ENCODE data around the gene SLC25A29. TPM values are rescaled to one million over a fixed set of nuclear protein-coding genes. Genes with fewer than 3 reads are reported as not detected.
A peak's percentile ranks its signal among the peaks of the same experiment; 100 is the strongest.
"Not testable (repeated sequence)": the region's sequence is repeated elsewhere in the genome, so short reads cannot be mapped to it uniquely, and the experiment has no call there.

The SLC25A29 gene
- total and polyA plus RNA-seq, 8 donors, result 10.6 to 85.2 (median 22.5) TPM

DNA sequence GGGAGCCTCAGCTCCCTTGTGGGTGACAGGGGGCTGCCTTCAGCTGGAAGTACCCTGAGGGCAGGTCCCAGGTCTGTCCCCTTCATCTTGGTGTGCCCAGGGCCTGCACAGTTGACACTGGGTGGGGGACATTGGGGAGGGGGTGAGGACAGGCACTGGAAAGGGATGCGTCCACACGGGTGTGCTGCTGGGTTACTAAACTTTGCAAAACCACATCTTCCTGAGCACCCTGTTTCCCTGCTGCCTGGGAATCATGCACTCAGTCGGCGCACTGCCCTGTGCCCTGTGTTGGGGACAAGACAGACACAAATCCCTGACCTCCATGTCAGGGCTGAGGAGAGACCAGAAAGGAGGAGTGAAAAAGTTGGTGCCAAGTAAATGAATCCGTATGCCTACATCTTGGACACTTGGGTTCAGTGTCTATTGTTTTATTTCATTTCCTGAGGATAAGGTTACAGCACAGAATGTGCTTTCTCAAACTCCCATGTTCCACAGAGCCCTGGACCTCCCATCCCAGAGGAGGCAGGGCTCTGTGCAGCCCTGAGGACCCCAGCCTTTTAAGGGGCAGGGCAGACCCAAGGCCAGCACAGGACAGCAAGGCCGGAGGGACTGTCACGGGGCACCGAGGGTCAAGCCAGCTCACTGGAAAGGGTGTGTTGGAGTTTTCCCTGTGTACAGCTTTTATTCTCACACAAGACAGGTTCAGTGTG, 2.9 kb upstream of the SLC25A29 start:
- no peak for TF ChIP-seq CTCF (IDR thresholded peaks at IDR 0.05)
- 75 to 83% methylated on average over 8 of the region's 8 CpGs for WGBS, 2 donors
- FAIRE-seq (no peak), DNase-seq (no peak), ATAC-seq (no peak)
- H3K27me3 ChIP-seq, result no peaks in the 10 kb centered on the region
- intact Hi-C loops (cut with DNase I), result no loop called here
- H3K36me3 ChIP-seq, result no peaks in the 10 kb centered on the region
- H3K4me1 ChIP-seq, result peaks cover 0 to 13% (median 0%) of the 10 kb centered on the region in 3 donors
- H3K4me3 ChIP-seq, result no peak overlapping the region
- H3K9me3 ChIP-seq, result no peaks in the 10 kb centered on the region
- no peak overlapping the region for H3K27ac ChIP-seq

GRCh38 chr14:100308427-100308792, 2.2 kb upstream of the SLC25A29 start:
- H3K9me3 ChIP-seq; H3K4me3 ChIP-seq; FAIRE-seq; ATAC-seq; DNase-seq; H3K27me3 ChIP-seq; intact Hi-C loops (cut with DNase I); H3K27ac ChIP-seq; H3K36me3 ChIP-seq: not testable (repeated sequence)
- H3K4me1 ChIP-seq, result peaks cover 0 to 13% (median 0%) of the 10 kb centered on the region in 3 donors
- 81 to 88% methylated on average over 6 of the region's 6 CpGs for WGBS, 2 donors

DNA sequence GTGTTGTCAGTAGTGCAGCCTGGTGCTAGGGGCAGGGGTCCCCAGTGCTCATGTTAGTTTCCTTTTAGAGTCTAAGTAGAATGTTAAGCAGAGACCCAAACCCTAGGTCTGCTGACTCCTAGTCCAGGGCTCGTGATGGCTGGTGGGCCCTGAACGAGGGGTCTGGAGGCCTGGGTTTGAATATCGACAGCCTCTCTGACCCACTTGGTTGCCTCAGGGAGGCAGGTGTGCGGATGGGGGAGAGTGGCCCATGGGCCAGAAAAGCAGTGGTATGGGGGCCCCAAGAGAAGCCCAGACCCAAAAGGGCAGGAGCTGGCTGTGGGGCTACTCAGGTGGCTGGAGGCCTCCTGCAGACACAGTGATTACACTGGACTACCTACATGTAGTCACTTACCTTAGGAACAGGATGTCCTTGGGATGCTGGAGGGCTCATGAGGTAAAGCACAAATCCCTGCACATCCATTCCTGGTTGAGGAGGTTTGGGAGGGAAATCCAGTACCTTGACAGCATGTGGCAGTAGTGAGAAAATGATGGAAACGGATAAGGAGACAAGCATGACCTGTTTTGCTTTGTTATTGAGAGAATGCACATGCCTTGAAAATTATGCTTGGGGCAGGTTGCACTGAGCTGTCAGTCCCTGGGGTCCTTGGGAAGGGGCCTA, 1.7 kb upstream of the SLC25A29 start:
- no peaks in the 10 kb centered on the region for H3K27me3 ChIP-seq
- no peak overlapping the region for H3K27ac ChIP-seq
- 85 to 91% methylated on average over 5 of the region's 5 CpGs for WGBS, 2 donors
- no peaks in the 10 kb centered on the region for H3K36me3 ChIP-seq
- peak overlapping the region in 1 of 4 donors; percentile 88 for H3K4me3 ChIP-seq
- intact Hi-C loops (cut with DNase I), result no loop called here
- H3K9me3 ChIP-seq, result no peaks in the 10 kb centered on the region
- peaks cover 0 to 13% (median 0%) of the 10 kb centered on the region in 3 donors for H3K4me1 ChIP-seq
- FAIRE-seq (no peak), ATAC-seq (no peak), DNase-seq (no peak)
- TF ChIP-seq CTCF (IDR thresholded peaks at IDR 0.05), result no peak

DNA sequence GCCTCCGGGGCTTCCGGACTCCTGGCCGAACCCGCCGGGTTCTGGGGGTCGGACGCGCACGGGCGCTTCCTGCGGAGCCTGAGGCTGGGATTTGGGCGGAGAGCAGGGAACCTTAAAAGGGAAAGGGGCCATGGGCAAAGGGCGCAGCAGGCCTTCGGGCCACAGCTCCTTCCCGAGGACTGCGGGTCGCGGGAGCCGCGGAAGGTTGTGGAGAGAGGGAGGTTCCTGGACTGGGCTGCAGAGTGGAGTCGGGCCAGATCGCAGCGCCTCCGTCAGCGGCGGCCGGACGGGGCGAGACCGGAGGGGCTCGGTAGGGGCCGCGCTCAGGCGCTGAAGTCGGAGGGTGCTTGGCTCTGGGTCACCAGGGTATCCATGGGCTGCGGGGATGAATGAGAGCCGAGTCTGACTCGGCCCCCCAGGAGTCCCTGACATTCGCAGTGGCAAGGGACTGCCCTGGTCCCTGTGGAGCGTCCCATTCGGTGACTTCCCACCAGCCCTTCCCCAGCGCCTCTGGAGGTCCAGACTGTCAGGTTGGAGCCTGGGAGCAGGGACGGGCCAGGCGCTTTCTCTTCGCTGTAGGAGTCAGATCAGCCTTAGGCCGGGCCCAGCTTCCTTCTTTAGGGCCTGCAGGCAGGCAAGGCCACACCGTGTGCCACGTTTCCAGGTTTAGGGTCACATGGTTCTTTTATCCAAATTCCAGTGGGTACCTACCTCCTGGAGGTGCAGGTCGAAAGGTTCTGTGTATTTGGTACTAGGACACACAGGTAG, 938 bp upstream of the SLC25A29 start:
- Histone ChIP-seq H3K9me3 (no peaks in the 10 kb centered on the region), H3K4me3 (peak overlapping the region; percentile 49 to 88 (median 76)), H3K36me3 (no peaks in the 10 kb centered on the region), H3K27ac (peak overlapping the region in 3 of 4 donors; percentile 47 to 82 (median 65)), H3K27me3 (no peaks in the 10 kb centered on the region), H3K4me1 (peaks cover 0 to 13% (median 0%) of the 10 kb centered on the region in 3 donors)
- peak in 1 of 6 donors; percentile 36 for DNase-seq
- no peak for FAIRE-seq
- ATAC-seq, result peak; percentile 4 to 28 (median 9)
- intact Hi-C loops (cut with DNase I), result no loop called here
- WGBS, 2 donors, result 15 to 17% methylated on average over 49 of the region's 49 CpGs
- no peak for TF ChIP-seq CTCF (IDR thresholded peaks at IDR 0.05)

DNA sequence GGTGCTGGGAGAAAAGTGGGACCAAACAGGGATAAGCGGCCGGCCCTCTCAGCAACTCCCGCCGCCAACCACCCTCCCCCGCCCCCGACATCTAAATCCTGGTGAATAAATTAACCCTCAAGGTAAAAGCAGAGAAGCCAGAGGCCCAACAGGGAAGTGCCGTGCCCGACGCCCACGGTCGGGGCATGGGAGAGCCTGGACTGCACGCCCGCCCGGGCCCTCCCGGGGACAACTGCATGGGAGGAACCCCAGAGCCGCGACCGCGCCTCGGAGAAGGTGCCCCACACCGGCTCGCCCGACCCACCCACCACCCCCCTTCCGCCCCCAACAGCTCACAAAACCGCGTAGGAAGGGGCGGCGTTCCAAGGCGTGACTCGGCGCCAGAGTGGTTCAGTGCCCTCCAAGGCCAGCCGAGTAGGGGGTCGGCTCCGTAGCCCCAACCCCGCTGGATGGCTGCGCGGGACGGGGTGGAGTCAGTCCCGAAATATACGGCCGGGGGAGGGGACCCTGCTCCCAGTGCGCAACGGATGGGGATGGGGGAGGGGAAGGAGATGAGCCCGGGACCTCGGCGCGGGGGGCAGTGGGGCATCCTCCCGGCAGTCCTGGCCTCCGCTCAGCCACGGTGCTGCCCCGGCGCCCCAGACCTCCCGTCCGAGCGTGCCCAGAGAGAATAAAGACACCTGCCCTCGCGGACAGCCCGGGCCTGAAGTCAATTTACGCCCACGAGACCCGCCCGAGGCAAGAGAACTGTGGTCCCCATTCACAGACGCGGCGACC, 732 bp downstream of the SLC25A29 start:
- Histone ChIP-seq H3K4me3 (peak overlapping the region; percentile 49 to 88 (median 76)), H3K27me3 (no peaks in the 10 kb centered on the region), H3K9me3 (no peaks in the 10 kb centered on the region), H3K27ac (peak overlapping the region; percentile 48 to 82 (median 64)), H3K4me1 (peaks cover 0 to 13% (median 0%) of the 10 kb centered on the region in 3 donors), H3K36me3 (no peaks in the 10 kb centered on the region)
- DNase-seq (peak in 4 of 6 donors; percentile 39 to 67 (median 51)), FAIRE-seq (no peak), ATAC-seq (peak; percentile 6 to 22 (median 11))
- intact Hi-C loops (cut with DNase I), result no loop called here
- WGBS, 2 donors, result 0 to 1% methylated on average over 42 to 65 of the region's 65 CpGs
- no peak for TF ChIP-seq CTCF (IDR thresholded peaks at IDR 0.05)
